HG03442 (cell line): ENCODE data around the gene PCDHGB1.
A peak's percentile ranks its signal among the peaks of the same experiment; 100 is the strongest.
"Not testable (repeated sequence)": the region's sequence is repeated elsewhere in the genome, so short reads cannot be mapped to it uniquely, and the experiment has no call there.

Source experiments
- ATAC-seq: cut with Tn5 transposase; IDR thresholded peaks from one replicate; pipeline ENCODE4 v1.9.1; 2021; ENCODE audit warnings: mild to moderate bottlenecking, moderate library complexity; ENCODE audit not compliant: unreplicated experiment

Gene PCDHGB1

DNA sequence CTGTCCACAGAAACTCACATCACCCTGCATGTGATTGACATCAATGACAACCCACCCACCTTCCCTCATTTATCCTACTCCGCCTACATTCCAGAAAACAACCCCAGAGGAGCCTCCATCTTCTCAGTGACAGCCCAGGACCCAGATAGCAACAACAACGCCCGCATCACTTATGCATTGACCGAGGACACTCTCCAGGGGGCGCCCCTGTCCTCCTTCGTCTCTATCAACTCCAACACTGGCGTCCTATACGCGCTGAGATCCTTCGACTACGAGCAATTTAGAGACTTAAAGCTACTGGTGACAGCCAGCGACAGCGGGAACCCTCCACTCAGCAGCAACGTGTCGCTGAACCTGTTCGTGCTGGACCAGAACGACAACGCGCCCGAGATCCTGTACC lies 4.6 kb upstream of the PCDHGB1 start:
- ATAC-seq, result no peak

DNA sequence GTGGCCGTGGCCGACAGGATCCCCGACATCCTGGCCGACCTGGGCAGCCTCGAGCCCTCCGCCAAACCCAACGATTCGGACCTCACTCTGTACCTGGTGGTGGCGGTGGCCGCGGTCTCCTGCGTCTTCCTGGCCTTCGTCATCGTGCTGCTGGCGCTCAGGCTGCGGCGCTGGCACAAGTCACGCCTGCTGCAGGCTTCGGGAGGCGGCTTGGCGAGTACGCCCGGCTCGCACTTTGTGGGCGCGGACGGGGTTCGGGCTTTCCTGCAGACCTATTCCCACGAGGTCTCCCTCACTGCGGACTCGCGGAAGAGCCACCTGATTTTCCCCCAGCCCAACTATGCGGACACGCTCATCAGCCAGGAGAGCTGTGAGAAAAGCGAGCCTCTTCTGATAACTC lies 3.9 kb upstream of the PCDHGB1 start:
- not testable (repeated sequence) for ATAC-seq

DNA sequence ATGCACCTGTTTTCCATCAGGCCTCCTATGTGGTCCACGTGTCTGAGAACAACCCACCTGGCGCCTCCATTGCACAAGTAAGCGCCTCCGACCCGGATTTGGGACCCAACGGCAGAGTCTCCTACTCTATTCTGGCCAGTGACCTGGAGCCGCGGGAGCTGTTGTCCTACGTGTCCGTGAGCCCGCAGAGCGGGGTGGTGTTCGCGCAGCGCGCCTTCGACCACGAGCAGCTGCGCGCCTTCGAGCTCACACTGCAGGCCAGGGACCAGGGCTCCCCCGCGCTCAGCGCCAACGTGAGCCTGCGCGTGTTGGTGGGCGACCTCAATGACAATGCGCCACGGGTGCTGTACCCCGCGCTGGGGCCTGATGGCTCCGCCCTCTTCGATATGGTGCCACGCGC lies 1.7 kb downstream of the PCDHGB1 start:
- ATAC-seq, result no peak

DNA sequence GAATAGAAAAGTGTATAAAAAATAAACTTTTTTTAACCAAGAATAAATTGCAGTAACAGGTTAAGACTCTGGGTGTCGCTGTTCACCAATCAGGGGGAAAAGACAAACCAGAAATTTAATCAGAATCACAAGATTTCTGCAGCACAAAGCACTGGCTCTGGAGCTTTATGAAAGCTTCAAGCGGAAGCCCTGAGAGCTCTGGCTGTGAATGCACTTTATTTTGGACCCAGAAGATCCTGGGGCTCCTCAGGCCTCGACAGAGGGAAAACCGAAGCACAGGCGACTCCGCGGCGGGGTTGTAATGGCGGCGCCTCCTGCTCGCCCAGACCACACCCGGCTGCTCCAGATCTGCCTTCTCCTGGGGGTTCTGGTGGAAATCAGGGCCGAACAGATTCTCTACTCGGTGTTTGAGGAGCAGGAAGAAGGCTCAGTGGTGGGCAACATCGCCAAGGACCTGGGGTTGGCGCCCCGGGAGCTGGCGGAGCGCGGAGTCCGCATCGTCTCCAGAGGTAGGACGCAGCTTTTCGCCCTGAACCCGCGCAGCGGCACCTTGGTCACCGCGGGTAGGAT lies 5.1 kb downstream of the PCDHGB1 start, which contains the start of gene PCDHGA4:
Gene PCDHGA4 (plus strand): TSS at position 122 of the 570 bp plus-strand sequence. CDS start 87 bp downstream, at position 209.
- ATAC-seq, result no peak

DNA sequence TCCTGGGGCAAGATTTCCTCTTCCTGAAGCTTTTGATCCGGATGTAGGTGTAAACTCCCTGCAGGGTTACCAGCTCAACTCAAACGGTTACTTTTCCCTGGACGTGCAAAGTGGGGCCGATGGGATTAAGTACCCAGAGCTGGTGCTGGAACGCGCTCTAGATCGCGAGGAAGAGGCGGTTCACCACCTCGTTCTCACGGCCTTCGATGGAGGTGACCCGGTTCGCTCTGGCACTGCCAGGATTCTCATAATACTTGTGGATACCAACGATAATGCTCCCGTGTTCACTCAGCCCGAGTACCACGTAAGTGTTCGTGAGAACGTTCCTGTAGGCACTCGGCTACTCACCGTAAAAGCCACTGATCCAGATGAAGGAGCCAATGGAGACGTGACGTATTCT lies 5.7 kb downstream of the PCDHGB1 start:
- no peak for ATAC-seq

DNA sequence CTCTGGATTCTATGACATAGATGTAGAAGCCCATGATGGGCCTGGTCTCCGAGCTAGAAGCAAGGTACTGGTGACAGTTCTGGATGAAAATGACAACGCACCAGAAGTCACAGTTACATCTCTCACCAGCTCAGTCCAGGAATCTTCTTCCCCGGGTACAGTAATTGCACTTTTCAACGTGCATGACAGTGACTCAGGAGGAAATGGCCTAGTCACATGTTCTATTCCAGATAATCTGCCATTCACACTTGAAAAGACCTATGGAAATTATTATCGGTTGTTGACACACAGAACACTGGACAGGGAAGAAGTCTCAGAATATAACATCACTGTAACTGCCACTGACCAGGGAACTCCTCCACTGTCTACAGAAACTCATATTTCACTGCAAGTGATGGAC lies 6.2 kb downstream of the PCDHGB1 start:
- no peak for ATAC-seq

DNA sequence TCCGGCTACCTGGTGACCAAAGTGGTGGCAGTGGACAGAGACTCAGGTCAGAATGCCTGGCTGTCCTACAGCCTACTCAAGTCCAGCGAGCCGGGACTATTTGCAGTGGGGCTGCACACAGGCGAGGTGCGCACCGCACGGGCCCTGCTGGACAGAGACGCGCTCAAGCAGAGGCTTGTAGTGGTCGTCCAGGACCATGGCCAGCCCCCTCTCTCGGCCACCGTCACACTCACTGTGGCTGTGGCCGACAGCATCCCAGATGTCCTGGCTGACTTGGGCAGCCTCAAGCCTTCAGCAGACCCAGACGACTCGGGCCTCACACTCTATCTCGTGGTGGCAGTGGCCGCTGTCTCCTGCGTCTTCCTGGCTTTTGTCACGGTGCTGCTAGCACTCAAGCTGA lies 7.1 kb downstream of the PCDHGB1 start:
- no peak for ATAC-seq

DNA sequence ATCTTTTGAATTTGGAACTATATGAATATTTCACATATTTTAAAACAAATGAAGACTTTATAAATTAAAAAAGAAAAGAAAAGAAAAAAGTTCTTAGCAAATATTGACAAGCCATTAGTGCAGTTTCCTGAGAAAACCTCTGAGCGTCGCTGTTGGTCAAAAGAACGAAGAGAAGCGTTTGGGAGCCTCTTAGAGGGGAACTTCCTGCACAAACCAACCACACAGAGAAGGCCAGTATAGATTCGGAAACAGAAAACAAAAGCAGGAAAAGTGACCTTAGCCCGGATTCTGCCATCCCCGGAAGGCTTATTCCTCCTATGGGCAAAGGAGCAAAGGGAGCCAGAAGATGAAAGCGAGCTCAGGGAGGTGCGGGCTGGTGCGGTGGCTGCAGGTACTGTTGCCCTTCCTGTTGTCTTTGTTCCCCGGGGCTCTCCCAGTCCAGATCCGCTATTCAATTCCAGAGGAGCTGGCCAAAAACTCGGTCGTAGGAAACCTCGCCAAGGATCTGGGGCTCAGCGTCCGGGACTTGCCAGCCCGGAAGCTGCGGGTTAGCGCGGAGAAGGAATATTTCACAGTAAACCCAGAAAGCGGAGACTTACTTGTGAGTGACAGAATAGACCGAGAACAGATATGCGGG lies 10.0 kb downstream of the PCDHGB1 start, which contains the start of gene PCDHGB2:
Gene PCDHGB2 (plus strand): TSS at position 205 of the 637 bp plus-strand sequence. CDS start 142 bp downstream, at position 347.
- peak; percentile 93 for ATAC-seq

DNA sequence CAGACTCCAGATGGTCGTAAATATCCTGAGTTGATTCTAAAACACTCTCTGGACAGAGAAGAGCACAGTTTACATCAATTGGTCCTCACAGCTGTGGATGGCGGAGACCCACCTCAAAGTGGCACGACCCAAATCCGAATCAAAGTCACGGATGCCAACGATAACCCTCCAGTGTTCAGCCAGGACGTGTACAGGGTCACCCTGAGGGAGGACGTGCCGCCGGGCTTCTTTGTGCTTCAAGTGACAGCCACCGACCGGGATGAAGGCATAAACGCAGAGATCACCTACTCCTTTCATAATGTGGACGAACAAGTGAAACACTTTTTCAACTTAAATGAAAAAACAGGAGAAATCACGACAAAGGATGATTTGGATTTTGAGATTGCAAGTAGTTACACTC lies 10.8 kb downstream of the PCDHGB1 start:
- no peak for ATAC-seq

DNA sequence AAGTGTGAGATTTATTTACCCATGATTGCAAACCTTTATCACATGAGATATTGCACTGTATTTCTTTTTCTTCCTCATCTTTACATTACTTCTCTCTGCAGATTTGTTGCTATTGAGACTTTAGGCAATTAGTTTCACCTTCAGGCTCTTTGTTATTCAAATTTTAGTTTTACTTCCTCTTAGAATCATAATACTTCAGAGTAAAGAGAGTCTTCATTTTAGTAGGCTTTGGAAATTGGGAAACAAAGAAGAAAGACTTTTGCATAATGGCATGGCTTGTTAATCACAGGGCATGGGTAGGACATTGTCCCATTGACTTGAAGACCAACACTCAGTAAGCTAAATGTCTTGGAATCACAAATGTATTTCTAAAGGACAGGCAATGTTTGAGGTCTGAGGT lies 12.8 kb downstream of the PCDHGB1 start:
- ATAC-seq, result no peak

DNA sequence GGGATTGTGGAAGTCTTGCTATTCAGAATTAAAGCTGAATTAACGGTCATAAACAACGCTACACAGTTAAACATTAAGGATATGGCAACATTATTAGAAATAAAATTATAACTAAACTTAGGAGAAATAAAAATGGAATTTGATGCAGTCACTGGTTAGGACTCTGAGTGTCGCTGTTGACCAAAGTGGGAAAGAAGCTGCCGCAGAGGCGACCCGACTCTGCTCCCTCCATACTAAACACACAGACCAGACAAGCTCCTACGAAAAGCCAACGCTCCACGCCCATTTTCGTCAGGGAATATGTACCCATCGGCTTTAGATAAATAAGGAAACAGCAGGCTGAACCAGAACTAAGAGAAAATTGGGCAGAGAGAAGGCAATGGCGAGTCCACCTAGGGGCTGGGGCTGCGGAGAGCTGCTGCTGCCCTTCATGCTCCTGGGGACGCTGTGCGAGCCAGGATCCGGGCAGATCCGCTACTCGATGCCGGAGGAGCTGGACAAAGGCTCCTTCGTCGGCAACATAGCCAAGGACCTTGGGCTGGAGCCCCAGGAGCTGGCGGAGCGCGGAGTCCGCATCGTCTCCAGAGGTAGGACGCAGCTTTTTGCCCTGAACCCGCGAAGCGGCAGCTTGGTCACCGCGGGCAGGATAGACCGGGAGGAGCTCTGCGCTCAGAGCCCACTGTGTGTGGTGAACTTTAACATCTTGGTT lies 14.2 kb downstream of the PCDHGB1 start, which contains the start of gene PCDHGA5:
Gene PCDHGA5 (plus strand): TSS at position 211 of the 709 bp plus-strand sequence. CDS start 169 bp downstream, at position 380.
- ATAC-seq, result no peak

DNA sequence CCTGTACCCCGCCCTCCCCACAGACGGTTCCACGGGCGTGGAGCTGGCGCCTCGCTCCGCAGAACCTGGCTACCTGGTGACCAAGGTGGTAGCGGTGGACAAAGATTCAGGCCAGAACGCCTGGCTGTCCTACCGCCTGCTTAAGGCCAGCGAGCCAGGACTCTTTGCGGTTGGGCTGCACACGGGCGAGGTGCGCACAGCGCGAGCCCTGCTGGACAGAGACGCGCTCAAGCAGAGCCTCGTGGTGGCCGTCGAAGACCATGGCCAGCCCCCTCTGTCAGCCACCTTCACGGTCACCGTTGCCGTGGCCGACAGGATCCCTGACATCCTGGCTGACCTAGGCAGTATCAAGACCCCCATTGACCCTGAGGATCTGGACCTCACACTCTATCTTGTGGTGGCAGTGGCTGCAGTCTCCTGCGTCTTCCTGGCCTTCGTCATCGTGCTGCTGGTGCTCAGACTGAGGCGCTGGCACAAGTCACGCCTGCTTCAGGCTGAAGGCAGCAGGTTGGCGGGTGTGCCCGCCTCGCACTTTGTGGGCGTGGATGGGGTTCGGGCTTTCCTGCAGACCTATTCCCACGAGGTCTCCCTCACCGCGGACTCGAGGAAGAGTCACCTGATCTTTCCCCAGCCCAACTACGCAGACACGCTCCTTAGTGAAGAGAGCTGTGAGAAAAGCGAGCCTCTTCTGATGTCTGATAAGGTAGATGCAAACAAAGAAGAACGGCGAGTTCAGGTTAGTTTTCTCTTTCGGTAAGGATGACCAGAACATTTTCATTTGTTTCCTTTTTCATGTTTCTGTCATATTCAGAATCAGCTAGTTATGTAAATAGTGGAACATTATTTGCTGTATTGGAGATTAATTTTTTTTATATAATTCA lies 16.4 kb downstream of the PCDHGB1 start:
- ATAC-seq, result no peak

DNA sequence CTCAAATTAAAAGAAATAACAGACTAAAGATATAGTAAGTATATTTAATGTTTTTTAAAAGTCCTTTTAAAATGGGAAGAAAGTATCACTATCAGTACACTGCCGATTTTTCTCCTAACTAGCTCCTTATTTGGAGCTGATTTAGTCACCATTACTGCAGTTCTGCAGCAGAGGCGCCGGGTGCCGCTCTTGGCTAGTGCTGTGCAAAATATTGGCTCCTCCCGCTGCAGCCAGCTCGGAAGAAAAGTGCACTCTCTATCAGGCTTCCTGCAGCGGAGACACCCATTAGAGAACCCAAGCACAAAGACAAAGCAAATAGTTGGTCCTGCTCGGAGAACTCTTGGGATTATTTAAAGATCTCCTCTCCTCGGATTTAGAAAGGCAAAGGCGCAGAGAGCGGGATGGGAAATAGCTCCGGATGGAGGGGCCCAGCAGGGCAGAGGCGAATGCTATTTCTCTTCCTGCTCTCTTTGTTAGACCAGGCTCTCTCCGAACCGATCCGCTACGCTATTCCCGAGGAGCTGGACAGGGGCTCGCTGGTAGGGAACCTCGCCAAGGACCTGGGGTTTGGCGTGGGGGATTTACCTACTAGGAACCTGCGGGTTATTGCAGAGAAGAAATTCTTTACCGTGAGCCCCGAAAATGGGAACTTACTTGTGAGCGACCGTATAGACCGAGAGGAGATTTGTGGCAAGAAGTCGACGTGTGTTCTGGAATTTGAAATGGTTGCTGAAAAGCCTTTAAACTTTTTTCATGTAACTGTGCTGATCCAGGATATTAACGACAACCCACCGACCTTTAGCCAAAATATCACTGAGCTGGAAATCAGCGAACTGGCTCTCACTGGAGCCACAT lies 20.3 kb downstream of the PCDHGB1 start, which contains the start of gene PCDHGB3:
Gene PCDHGB3 (plus strand): TSS at position 249 of the 855 bp plus-strand sequence. CDS start 153 bp downstream, at position 402.
- ATAC-seq, result peak; percentile 64

DNA sequence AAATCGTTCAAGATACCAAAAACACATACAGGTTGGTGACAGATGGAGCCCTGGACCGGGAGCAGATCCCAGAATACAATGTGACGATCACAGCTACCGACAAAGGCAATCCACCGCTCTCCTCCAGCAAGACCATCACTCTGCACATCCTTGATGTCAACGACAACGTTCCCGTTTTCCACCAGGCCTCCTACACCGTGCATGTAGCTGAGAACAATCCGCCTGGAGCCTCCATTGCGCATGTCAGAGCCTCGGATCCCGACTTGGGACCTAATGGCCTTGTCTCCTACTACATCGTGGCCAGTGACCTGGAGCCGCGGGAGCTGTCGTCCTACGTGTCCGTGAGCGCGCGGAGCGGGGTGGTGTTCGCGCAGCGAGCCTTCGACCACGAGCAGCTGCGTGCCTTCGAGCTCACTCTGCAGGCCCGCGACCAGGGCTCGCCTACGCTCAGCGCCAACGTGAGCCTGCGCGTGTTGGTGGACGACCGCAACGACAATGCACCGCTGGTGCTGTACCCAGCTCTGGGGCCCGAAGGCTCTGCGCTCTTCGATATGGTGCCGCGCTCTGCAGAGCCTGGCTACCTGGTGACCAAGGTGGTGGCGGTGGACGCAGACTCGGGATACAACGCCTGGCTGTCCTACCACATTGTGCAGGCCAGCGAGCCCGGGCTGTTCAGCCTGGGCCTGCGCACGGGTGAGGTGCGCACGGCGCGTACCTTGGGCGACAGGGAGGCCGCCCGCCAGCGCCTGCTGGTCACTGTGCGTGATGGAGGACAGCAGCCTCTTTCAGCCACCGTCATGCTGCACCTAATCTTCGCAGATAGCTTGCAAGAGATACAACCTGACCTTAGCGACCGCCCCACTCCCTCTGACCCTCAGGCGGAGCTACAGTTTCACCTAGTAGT lies 21.9 kb downstream of the PCDHGB1 start:
- ATAC-seq, result no peak

DNA sequence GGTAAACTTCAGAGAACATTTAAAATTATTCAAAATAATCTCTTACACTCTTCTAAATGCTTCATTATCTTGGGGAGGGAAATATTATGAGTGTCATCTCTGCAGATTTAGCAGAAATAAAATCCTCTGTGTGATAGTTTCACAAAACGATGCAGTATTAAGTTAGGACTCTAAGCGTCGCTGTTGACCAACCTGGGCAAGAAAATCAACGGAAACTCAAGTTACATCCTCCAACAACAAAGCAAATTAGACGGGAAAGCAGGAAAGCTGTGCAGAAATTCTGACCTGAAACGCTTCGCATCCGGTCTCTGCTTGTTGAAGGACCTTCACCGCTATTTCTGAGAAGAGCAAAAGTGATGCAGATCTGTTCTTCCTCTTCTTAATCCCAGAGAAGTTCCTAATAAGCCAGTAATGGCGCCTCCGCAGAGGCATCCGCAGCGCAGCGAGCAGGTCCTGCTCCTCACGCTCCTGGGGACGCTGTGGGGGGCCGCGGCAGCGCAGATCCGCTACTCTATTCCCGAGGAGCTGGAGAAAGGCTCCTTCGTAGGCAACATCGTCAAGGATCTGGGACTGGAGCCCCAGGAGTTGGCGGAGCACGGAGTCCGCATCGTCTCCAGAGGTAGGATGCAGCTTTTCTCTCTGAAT lies 23.9 kb downstream of the PCDHGB1 start, which contains the start of gene PCDHGA6:
Gene PCDHGA6 (plus strand): TSS at position 219 of the 645 bp plus-strand sequence. CDS start 193 bp downstream, at position 412.
- ATAC-seq, result no peak

DNA sequence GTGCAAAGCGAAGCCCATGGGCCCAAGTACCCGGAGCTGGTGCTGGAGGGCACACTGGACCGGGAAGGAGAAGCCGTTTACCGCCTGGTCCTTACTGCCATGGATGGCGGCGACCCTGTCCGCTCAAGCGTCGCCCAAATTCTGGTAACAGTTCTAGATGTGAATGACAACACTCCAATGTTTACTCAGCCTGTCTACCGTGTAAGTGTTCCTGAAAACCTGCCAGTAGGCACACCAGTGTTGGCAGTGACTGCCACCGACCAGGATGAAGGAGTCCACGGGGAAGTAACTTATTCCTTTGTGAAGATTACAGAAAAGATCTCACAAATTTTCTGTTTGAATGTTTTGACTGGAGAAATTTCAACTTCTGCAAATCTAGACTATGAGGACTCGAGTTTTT lies 24.7 kb downstream of the PCDHGB1 start:
- ATAC-seq, result no peak

DNA sequence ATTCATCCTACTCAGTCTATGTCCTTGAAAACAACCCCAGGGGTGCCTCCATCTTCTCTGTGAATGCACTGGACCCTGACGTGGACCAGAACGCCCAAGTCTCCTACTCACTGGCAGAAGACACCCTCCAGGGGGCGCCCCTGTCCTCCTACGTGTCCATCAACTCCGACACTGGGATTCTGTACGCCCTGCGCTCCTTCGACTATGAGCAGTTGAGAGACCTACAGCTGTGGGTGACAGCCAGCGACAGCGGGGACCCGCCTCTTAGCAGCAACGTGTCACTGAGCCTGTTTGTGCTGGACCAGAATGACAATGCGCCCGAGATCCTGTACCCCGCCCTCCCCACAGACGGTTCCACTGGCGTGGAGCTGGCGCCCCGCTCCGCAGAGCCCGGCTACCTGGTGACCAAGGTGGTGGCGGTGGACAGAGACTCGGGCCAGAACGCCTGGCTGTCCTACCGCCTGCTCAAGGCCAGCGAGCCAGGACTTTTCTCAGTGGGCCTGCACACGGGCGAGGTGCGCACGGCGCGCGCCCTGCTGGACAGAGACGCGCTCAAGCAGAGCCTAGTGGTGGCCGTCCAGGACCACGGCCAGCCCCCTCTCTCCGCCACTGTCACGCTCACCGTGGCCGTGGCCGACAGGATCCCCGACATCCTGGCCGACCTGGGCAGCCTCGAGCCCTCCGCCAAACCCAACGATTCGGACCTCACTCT lies 25.7 kb downstream of the PCDHGB1 start:
- not testable (repeated sequence) for ATAC-seq
